ENCODE measurements around the gene FBXO42.

DNA sequence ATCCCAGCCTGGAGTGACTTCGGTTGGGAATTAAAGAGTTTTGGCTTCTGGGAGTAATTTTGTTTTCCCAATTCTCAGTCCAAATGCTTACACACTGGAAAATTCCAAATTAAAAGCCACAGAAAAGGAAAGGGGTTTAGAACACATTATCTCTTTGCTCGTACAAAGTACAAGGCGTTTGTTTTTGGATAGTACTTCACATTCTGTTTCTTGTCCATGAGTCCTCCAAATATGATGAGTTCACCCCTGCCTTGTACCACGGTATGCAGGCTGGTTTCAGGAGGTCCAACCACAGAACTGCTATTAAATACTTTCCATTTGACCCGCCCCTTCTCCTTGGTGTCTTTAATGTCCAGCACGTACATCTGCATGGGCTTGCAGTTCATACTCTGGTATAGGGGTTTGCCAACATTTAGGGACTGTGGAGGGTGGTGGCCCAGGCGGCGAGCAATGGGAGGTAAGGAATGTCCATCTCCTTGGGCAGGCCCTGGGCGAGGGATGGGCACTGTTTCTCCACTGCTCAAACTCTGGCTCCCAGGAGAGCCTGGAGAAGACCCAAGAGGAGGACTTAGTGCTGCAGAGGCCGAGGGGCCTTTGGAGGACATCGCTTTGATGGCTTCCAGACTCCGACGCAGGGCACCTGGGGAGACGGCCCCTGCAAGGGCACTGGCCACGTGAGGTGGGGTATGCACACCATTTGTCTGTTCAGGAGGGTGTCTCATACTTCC, 101.6 kb downstream of the FBXO42 start:
- no peak for TF ChIP-seq CTCF (IDR thresholded peaks at IDR 0.05)
- TF ChIP-seq POLR2A (IDR thresholded peaks at IDR 0.05): no peak
